Body of pancreas (tissue), 4 donors: ENCODE data around the gene SLC38A11.
"Not testable (repeated sequence)": the region's sequence is repeated elsewhere in the genome, so short reads cannot be mapped to it uniquely, and the experiment has no call there.

Source experiments
- POLR2A ChIP-seq, 3 donors: fragments of 450-650 bp; IDR thresholded peaks; one replicate each; pipeline ENCODE4 v1.6.1; 2016; ENCODE audit warnings: antibody characterized with exemption in 3 of 3, mild to moderate bottlenecking in 2 of 3
- TF ChIP-seq, protein P1 (sequence below), 7 experiments: fragments of 450-650 bp in 4 of 7; fragments of 200-600 bp in 3 of 7; sonication (generic) in 3 of 7; IDR thresholded peaks; one replicate each; pipeline ENCODE4 v1.5.1; 2016 to 2019; ENCODE audit warnings: antibody characterized with exemption in 7 of 7

DNA sequence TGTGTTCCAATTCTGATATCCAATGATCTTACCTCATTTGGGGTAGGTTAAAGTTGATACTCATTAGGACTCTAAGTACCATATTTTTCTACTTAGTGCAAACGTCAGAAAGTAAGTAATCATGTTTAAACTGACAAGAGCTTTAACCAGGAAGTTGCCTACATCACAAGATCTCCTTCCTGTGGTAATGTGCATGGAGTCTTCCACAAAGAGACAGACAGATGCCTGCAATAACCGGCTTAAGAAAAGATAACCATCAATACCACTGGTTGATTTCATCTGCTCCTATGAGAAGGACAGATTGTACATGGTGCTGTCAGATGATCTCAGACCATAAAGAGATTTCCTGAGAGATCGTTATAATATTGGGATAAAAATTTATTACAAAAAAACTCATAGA is 33.5 kb upstream of the SLC38A11 start:
- TF ChIP-seq POLR2A (IDR thresholded peaks at IDR 0.05) = not testable (repeated sequence)
- TF ChIP-seq, protein P1, sequence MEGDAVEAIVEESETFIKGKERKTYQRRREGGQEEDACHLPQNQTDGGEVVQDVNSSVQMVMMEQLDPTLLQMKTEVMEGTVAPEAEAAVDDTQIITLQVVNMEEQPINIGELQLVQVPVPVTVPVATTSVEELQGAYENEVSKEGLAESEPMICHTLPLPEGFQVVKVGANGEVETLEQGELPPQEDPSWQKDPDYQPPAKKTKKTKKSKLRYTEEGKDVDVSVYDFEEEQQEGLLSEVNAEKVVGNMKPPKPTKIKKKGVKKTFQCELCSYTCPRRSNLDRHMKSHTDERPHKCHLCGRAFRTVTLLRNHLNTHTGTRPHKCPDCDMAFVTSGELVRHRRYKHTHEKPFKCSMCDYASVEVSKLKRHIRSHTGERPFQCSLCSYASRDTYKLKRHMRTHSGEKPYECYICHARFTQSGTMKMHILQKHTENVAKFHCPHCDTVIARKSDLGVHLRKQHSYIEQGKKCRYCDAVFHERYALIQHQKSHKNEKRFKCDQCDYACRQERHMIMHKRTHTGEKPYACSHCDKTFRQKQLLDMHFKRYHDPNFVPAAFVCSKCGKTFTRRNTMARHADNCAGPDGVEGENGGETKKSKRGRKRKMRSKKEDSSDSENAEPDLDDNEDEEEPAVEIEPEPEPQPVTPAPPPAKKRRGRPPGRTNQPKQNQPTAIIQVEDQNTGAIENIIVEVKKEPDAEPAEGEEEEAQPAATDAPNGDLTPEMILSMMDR (IDR thresholded peaks at IDR 0.05) = not testable (repeated sequence)
